GM21360 (cell line): ENCODE measurements around the gene MEFV.
"Not testable (repeated sequence)": the region's sequence is repeated elsewhere in the genome, so short reads cannot be mapped to it uniquely, and the experiment has no call there.

Experiments
- ATAC-seq: cut with Tn5 transposase; IDR thresholded peaks from one replicate; pipeline ENCODE4 v1.9.1; 2021; ENCODE audit warnings: mild to moderate bottlenecking, moderate library complexity; ENCODE audit not compliant: unreplicated experiment

The MEFV gene

DNA sequence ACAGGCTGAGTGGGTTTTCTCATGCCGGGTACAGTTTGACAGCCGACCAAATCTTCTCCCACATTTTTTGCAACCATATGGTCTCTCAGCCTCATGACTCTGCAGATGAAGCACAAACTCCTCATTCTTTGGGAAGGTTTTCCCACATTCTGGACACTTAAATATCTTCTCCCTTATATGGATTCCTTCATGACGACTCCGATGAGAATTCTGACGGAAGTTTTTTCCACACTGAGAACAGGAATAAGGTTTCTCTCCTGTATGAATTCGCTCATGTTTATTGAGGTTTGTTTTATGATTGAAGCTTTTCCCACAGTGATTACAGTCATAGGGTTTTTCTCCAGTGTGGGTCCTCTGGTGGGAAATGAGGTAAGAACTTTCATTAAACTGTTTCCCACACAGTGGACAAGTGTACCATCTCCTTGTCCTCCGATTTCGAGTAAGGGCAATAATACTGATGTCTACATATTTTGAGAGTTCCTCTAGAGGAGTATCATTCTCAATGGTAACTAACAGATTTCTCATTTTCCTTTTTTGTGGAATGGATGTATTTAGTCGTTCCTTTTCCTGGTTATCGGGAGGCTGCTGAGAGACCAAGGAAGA, 32.4 kb downstream of the MEFV start:
- no peak for ATAC-seq

DNA sequence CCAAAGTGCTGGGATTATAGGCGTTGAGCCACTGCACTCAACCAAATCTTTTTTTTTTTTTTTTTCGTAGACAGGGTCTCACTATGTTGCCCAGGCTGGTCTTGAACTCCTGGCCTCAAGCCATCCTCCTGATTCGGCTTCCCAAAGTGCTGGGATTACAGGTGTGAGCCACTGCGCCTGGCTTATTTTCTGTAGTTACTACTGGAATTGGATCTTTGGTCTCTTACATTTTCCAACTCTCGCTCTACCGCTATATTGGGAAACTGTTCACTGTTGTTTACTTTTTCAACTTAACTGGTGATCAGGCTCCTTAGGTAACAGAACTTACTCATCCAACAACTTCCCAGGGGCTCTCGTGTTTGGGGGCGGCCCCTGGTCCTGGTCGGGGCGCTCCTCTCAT, 35.6 kb downstream of the MEFV start:
- ATAC-seq = no peak

DNA sequence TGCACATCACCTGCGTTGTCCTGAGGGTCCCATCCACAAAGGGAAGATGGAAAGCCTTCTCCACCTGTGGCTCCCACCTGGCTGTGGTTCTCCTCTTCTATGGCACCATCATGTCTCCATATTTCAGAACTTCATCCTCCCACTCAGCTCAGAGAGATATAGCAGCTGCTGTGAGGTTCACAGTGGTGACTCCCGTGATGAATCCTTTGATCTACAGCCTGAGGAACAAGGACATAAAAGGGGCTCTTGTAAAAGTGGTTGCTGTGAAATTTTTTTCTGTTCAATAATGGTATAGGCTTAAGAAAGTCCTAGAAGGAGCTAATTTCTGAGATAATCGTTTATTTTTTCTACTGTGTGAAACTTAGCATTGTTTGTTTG, 40.2 kb downstream of the MEFV start:
- no peak for ATAC-seq

DNA sequence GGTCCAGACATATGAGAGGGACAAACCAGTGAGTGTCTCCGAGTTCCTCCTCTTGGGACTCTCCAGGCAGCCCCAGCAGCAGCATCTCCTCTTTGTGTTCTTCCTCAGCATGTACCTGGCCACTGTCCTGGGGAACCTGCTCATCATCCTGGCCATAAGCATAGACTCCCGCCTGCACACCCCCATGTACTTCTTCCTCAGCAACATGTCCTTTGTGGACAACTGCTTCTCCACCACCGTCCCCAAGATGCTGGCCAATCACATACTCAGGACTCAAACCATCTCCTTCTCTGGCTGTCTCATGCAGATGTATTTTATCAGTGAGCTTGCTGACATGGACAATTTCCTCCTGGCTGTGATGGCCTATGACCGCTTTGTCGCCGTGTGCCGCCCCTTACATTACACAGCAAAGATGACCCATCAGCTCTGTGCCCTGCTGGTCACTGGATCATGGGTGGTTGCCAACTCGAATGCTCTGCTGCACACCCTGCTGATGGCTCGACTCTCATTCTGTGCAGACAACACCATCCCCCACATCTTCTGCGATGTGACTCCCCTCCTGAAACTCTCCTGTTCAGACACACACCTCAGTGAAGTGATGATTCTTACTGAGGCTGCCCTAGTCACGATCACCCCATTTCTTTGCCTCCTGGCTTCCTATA, 40.7 kb downstream of the MEFV start:
- no peak for ATAC-seq

DNA sequence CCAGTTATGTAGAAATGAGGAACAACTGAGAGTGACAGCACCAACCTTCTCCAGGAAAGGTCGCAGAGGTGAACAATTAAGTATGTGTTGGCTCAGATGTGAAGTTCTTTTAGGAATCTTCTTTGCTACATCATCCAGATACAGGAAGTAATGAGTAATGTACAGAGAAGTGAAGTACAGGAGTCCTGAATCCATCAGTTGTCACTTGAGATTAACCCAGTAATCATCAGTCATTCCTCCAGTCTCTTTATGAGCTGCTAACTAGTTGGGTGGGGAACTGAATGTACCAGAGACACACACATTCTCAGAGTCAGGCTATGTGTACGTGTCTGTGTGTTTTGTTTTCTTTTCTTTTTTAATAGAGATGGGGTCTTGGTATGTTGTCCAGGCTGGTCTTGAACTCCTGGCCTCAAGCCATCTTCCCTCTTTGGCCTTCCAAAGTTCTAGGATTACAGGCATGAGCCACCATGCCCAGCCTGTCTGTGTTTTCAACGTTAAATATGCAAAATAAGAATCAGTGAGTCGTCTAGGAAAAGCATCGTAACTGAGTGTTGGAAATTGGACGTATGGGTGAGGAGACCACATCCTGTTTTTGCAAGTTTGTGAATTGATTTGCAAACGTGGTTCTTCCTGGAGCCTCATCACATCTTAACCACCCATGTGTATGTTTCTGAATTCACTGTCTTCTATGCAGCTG, 41.4 kb downstream of the MEFV start:
- no peak for ATAC-seq

DNA sequence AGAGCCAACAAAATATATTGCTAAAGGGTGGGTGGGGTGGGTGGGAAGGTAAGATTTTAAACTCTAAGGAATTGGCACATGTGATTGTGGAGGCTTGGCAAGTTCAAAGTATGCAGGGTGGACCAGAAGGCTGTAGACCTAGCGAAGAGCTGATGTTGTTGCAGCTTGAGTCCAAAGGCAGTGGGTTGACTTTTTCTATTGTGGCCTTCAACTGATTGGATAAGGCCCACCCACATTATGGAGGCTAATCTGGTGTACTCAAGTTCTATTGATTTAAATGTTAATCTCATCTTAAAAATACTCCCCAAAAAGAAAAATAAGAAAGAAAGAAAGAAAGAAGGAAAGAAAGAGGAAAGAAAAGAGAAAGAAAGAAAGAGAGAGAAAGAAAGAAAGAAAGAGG, 43.9 kb downstream of the MEFV start:
- no peak for ATAC-seq

DNA sequence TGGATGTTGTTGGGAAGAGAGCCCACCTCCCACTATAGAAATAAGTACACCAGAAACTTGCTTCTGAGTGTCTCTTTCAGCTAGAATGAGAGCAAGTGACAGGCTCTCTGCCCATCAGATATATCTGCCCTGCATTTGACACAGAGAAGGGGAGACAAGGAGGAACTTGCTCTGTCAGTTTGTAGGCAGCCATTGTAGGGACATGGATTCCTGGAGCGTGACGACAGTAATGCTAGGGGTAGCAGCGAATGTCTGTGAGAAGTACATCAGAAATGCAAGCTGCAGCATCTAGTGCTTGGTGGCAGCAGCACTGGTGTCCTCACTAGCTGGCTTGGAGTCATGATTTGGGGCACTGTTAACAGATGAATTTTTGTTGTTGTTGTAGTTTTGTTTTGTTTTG, 44.4 kb downstream of the MEFV start:
- no peak for ATAC-seq

DNA sequence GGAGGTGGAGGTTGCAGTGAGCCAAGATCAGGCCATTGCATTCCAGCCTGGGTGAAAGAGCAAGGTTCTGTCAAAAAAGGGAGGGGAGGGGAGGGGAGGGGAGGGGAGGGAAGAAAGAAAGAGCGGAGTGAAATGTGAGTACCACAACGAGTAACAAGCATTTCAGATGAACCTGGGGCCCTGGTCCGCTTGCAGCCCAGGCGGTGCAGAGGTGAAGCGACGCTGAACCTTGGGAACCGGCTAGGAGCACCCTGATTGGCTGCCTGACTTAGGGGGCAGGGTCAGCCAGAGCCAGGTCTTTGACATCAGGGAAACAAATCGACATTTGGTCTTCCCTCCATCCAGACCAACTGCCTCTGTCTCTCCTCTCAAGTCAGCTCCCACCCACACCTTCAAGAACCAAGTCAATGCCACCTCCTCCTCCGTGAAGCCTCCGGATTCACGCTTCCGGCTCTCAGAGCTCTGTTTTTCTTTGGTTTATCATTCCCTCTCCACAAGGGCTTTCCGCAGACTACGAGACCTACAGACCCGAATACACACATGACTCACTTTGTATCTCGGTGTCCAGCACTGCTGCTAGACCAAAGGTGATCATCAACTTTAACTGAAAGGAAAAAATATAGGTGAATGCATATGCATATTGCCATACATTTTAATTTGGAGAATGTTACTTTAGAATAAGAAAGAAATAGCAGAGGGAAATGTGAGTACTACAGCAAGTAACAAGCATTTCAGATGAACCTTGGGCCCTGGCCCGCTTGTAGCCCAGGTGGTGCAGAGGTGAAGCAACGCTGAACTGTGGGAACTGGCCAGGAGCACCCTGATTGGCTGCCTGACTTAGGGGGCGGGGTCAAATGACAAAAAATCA, 49.1 kb downstream of the MEFV start:
- ATAC-seq = no peak

DNA sequence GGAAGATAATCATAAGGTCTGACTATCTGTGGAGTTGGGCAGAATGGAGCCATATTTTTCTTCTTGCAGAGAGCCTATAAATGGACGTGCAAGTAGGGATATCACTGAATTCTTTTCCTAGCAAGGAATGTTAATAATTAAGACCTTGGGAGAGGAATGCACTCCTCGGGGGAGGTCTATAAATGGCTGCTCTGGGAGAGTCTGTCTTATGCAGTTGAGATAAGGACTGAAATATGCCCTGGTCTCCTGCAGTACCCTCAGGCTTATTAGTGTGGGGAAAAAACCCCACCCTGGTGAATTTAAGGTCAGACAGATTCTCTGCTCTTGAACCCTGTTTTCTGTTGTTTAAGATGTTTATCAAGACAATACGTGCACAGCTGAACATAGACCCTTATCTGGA, 50.5 kb downstream of the MEFV start:
- not testable (repeated sequence) for ATAC-seq

DNA sequence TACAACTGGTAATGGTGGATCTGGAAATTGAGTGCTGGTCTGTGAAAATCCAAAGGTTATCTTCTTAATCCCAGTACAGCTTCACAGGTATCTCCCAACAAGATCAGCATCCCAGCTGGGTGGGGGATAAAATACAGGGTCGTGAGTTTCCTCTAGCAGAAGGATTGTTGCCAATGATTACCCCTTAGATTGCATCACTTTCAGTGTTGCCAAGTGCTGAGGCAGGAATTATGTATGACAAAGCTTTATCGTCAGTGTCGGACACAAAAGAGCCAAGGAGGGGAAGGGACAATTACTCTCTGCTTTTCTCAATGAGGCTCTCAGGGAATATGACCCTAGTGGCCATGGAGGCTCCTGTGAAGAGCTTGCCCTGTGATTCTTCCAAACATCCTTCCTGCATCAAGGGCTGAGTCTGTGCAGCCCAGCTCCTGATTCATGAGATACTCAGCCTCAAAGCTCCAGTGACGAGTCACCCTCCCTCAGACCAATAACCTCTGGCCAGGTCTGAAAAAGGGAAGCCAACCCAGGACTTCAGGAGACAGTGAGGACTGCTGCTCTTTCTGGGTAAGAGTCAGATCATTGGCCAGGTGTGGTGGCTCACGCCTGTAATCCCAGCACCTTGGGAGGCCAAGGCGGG, 53.4 kb downstream of the MEFV start:
- ATAC-seq = no peak

DNA sequence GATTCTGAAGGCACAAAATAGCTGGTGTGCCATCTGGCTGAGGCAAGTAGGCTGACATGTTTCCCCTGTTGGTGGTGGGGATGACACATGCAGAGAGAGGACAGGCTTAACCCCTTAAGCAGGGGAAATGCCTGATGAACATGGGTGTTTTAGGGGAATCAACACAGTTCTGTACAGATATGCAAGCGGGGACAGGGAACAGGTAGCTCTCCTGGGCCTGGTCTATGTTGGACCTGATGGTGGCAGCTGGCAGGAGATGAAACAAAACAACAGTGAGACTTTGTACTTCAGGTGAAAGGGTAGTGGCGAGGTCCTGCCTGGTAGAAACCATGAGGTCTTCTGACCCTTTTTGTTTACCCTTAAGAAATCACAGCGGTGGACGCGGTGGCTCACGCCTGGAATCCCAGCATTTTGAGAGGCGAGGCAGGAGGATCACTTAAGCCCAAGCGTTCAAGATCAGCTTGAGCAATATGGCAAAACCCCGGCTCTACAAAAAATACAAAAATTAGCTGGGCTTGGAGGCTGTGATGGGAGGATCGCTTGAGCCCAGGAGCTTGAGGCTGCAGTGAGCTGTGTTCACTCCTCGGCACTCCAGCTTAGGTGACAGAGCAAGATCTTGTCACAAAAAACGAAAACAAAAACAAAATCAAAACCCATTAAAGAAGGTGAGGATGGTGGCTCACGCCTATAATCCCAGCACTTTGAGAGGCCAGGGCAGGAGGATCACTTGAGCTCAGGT, 57.9 kb downstream of the MEFV start:
- ATAC-seq = no peak

DNA sequence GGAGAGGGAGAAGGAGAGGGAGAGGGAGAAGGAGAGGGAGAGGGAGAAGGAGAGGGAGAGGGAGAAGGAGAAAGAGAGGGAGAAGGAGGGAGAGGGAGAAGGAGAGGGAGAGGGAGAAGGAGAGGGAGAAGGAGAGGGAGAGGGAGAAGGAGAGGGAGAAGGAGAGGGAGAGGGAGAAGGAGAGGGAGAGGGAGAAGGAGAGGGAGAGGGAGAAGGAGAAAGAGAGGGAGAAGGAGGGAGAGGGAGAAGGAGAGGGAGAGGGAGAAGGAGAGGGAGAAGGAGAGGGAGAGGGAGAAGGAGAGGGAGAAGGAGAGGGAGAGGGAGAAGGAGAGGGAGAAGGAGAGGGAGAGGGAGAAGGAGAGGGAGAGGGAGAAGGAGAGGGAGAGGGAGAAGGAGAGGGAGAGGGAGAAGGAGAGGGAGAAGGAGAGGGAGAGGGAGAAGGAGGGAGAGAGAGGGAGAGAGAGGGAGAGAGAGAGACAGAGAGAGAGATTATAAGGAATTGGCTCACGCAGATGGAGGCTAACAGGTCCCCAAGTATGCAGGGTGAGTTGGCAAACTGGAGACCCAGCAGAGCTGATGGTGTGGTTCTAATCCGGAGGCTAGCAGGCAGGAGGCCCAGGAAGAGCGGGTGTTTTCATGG, 58.6 kb downstream of the MEFV start:
- ATAC-seq = not testable (repeated sequence)

DNA sequence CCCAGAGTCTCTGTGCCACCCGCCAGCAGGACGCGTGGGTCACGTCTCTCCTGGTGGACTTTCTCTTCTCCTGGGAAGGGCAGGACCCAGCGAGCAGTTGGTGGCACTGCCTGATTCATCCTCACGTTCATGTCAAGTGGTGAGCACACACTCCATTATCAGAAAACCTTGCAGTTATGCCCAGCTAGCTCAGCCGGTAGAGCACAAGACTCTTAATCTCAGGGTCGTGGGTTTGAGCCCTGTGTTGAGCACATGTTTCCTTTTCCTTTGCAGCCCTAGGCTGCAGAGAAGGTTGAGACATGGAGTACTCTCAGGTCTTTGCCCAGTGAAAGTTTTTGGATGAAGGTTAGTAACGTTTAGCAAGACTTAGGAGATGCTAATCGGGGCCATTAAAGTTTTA, 60.5 kb downstream of the MEFV start:
- ATAC-seq = no peak

DNA sequence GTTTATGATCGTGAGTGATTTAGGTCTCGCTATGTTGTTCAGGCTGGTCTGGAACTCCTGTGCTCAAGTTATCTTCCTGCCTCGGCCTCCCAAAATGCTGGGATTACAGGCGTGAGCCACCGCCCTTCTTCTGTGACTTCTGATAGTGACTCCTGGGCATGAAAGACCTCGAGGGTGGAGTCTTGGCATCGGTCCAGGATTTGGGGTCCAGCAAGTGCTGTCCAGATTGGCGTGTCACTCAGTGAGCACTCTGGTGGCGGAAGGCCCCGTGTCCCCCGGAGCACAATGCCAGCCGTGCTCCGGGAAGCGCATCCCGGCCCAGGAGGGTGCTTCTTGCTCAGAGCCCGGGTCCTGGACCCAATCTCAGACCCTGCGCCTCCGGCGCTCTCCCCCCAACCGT, 61.6 kb downstream of the MEFV start:
- ATAC-seq = no peak

DNA sequence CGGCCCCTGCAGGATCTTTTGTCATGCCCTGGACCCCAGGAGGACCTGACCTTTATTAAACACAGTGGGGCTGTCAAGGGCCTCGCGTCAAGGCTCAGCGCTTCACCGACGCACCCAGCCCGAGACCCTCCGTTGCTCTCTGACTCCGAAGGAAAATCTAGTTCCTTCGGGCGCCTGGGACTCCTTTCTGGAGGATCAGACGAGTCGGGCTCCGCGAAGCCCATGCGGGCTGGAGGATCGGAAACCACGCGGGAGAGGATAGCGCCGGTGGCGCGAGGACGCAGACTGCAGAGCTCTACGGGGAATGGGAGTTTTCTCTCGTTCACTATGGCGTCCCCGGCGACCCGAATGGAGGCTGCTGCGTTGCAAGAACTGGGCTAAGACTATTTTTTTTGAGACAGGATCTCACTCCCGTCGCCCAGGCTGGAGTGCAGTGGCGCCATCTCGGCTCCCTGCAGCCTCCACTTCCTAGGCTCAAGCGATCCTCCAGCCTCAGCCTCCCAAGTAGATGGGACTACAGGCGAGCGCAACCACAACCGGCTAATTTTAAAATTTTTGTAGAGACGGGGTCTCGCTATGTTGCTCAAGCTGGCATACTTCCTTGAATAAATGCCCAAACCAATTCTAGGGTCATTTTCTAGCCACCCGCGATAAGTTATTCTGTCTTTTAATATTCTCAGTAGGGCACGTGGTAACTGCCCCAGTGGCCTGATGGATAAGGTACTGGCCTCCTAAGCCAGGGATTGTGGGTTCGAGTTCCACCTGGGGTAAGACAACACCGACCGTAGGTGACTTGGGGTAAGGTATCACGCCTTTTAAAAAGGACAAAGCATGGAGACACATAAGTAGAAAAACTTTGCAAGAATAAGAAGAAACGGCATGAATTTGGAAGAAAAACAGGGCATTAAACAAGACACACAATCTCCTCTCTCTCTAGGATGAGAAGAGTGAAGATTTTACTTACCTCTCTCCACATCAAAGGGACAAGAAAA, 62.9 kb downstream of the MEFV start:
- ATAC-seq = no peak

DNA sequence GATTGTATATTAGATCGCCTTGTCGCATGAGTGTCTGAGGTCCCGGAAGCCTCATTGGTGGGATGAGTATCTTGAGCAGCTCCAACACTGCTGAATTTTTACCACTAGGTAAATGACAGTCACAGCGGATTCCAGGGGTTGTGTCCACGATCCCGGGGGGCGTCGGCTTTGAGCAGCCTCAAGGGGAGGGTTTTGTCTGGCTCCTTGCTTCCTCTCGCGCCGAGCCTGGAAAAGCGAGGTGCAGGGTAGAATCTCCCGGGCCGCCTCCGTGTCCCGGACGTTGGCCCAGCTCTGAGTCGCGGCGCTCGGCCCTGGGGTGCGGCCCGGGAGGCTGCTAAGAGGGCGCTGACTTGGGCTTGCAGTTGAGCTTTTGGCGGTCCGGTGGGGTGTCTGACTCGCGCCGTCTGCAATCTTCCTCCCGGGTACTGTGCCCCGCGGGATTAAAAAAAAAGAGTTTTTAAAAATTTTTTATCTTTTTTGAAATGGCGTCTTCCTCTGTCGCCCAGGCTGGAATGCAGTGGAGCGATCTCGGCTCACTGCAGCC, 63.9 kb downstream of the MEFV start:
- ATAC-seq = no peak
